Thyroid gland (tissue), 4 donors: Measurements from ENCODE around the gene KMT2D.

Experiments
- CTCF ChIP-seq, 6 experiments: fragments of 200-600 bp in 3 of 6; fragments of 450-650 bp in 3 of 6; sonication (generic) in 3 of 6; IDR thresholded peaks; one replicate each; pipeline ENCODE4 v1.5.1; 2016 to 2019; ENCODE audit warnings: antibody characterized with exemption in 6 of 6, mild to moderate bottlenecking in 2 of 6, inconsistent platforms in 1 of 6, moderate library complexity in 1 of 6
- POLR2A ChIP-seq, 2 donors: fragments of 450-650 bp; IDR thresholded peaks; one replicate each; pipeline ENCODE4 v1.6.1; 2017; ENCODE audit warnings: antibody characterized with exemption in 2 of 2, mild to moderate bottlenecking in 2 of 2, moderate library complexity in 1 of 2

GRCh38 chr12:49098703-49099102 lies 38.1 kb upstream of the KMT2D start:
- TF ChIP-seq POLR2A (IDR thresholded peaks at IDR 0.05) (no peak), CTCF (IDR thresholded peaks at IDR 0.05) (no peak)
